Keratinocyte (primary cell): ENCODE data around the gene PDCD11.

Experiments used
- EZH2 ChIP-seq: IDR thresholded peaks from one replicate; pipeline ENCODE4 v1.6.1; 2012; ENCODE audit warnings: inconsistent platforms, mild to moderate bottlenecking, low read length, moderate library complexity
- TF ChIP-seq, protein P1 (sequence below), 3 experiments: IDR thresholded peaks in 1 of 3; conservative IDR thresholded peaks in 1 of 3; optimal IDR thresholded peaks in 1 of 3; 2 replicates in 2 of 3; 3 replicates in 1 of 3; pipeline versions ENCODE3 to v1.5.1; 2011; ENCODE audit warnings: low read length in 3 of 3, mild to moderate bottlenecking in 3 of 3, moderate library complexity in 2 of 3, control low read depth in 1 of 3, inconsistent platforms in 1 of 3; ENCODE audit not compliant: insufficient read depth in 2 of 3; ENCODE audit errors: extremely low read depth in 1 of 3

- TF ChIP-seq, protein P1, sequence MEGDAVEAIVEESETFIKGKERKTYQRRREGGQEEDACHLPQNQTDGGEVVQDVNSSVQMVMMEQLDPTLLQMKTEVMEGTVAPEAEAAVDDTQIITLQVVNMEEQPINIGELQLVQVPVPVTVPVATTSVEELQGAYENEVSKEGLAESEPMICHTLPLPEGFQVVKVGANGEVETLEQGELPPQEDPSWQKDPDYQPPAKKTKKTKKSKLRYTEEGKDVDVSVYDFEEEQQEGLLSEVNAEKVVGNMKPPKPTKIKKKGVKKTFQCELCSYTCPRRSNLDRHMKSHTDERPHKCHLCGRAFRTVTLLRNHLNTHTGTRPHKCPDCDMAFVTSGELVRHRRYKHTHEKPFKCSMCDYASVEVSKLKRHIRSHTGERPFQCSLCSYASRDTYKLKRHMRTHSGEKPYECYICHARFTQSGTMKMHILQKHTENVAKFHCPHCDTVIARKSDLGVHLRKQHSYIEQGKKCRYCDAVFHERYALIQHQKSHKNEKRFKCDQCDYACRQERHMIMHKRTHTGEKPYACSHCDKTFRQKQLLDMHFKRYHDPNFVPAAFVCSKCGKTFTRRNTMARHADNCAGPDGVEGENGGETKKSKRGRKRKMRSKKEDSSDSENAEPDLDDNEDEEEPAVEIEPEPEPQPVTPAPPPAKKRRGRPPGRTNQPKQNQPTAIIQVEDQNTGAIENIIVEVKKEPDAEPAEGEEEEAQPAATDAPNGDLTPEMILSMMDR (optimal IDR thresholded peaks at IDR 0.05 in 1 of 3, IDR thresholded peaks at IDR 0.05 in 1 of 3, conservative IDR thresholded peaks at IDR 0.05 in 1 of 3; ENCODE audit: extremely low read depth in 1 of 3, insufficient read depth in 2 of 3, low read length in 3 of 3), result no peak
- no peak for TF ChIP-seq EZH2
These were observed 79.0 kb downstream of the PDCD11 start for GRCh38 chr10:103475437-103475836.
